ENCODE measurements around the gene KRT5.

Gene KRT5

DNA sequence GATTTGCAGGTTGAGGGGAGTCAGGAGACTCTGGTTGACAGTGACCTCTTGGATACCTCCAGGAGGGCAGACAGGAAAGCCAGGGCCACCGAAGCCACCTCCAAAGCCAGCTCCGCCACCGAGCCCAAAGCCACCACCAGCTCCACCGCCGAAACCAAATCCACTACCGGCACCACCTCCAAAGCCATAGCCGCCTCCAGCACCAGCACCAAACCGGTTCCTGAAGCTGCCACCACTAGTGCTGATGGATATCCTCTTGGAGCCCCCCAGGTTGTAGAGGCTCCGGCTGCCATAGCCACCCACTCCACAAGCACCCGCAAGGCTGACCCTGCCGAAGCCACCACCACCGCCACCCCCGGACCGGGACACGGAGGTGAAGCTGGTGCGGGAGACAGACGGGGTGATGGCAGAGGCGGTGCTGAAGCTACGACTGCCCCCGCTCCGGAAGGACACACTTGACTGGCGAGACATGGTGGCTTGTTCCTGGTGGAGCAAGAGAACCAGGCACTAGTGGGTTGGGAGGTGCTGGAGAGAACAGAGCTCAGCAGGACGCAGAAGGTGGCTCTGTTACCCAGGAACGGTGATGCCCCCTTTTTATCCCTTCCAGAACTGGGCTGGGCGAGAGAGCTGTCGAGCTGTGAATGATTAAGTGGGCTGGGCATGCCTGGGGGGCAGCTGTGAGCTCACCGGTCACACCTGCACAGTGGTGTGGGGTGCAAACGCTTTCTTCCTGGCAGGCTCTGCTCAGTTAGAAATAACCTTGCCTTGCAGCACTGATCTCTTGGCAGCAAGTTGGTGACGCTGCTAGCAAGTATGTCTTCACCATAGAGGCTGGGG lies at the start of gene KRT5:
Gene KRT5 (minus strand): TSS at position 569 of the 837 bp plus-strand sequence. CDS start 98 bp downstream, at position 471.
- DNase-seq (ENCODE audit: low read depth): no peak

DNA sequence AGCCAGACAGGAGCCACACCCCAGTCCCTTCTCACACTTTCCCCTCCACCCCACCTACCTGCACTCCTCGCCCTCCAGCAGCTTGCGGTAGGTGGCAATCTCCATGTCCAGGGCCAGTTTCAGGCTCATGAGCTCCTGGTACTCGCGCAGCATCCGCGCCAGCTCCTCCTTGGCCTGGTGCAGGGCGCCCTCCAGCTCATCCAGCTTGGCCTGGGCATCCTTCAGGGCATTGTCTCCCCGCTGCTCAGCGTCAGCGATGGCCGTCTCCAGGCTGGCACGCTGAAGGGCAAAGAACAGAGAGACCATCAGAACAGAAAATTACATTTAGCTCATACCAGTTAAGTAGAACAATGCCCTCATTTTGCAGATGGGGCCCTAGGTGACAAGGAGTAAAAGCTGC lies 47.9 kb upstream of the KRT5 start:
- DNase-seq (ENCODE audit: low read depth): no peak

DNA sequence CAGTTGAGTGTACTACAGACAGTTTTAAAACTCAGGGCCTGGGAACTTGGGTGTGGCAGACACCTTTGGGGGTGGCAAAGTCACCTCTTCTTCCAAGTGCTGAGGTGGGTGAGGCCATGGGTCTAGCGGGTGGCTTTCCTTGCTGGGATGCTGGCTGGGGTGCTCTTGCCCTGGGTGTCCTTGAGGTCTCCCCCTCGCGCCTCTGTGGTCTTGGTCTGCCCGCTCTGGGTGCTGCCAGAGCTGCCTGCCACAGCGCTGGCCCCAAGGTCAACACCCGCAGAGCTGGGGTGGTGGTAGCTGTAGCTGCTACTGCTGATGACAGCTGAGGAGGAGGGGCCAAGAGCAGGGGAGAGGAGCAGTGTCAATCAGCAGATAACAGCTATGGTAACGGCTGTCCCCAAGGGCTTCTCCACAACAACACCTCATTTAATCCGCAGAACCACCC lies 46.7 kb upstream of the KRT5 start:
- no peak for DNase-seq (ENCODE audit: low read depth)

DNA sequence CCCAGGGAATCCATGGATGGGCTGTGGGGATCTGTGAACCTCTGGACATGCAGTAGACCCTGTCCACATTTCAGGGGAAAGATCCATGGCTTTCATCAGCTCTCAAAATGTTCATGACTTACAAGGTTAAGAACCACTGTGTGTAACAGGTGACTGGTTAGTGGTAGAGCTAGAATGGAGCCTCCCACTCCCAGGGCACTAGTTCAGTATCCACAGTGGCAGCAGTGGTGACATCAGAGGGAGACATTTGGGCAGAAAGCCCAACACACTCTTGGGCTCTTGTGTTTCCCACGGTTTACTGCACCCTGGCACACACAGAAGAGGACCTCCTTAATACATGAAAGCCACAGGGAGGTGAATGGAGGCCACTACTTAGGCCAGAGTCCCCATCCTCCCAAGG lies 44.4 kb upstream of the KRT5 start:
- DNase-seq (ENCODE audit: low read depth): no peak

DNA sequence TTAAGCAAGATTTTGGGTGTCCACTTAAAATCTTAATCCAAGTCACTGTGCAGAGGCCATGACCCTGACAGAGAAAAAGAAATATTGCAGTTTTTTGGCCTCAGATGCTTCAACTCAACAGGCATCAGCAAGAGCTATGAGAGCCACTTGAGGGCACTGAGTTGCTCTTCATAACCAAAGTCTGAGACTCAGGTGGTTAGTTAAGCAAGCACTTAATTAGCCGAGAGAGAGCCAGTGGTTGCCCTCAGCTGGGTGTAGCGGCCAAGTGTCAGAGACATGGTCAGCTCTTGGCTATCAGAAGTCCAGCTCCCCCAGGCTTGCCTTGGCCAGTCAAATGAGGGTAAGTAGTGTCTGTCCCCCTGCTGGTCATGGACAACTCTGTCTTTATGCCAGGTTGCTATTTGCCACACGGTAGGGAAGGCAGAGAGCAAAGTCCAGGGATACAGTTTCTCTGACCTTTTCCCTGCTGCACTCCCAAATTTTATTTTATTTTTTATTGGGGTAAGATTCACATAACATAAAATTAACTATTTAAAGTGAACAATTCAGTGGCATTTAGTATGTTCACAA lies 41.8 kb upstream of the KRT5 start:
- DNase-seq (ENCODE audit: low read depth): no peak

DNA sequence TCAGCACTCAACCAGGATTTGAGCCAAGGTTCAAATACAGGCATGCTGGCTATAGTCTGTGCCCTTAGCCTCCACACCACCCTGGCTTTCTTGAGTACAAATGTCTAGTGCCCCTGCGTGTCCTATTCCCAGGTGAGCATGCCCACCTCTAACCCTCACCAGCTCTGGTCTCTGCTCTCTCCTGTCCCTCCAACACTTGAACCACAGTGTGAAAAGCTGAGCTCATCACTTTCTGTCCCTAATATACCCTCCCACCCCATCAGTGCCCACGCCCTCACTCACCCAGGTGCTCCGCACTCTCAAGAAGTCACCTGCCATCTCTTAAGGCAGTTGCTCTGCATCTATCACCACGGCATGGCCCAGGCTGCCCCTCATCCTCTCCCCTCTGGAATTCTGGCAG lies 39.8 kb upstream of the KRT5 start:
- no peak for DNase-seq (ENCODE audit: low read depth)

DNA sequence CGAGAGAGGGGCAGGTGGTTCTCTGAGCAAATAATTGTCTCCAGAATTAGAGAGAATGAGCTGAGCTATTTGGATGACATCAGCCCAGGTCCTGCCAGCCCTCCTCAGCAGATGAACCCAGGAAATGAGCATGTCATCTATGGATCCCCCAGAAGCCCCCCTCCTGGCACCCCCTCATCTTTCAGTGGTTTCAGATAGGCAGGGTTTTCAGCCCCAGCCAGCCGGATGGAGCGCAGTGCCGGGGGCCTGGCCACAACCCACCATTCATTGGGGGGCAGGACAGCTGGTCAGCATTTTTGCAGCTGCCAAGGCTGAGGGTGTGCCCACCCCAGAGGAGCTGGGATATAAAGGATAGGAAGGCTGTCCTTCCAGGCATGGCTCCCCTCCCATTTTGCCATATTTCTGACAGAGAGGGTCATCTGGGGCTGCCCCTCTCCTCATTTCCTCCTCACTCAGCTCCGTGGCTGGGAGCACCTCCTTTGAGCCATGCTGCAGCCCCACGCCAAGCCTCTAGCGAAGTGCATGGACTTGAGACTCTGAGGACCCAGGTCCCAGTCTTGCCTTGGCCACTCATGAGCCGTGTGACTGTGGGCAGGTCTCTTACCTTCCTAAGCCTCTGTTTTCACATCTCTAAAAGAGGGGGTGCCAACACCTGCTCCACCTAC lies 38.7 kb upstream of the KRT5 start:
- DNase-seq (ENCODE audit: low read depth): no peak

DNA sequence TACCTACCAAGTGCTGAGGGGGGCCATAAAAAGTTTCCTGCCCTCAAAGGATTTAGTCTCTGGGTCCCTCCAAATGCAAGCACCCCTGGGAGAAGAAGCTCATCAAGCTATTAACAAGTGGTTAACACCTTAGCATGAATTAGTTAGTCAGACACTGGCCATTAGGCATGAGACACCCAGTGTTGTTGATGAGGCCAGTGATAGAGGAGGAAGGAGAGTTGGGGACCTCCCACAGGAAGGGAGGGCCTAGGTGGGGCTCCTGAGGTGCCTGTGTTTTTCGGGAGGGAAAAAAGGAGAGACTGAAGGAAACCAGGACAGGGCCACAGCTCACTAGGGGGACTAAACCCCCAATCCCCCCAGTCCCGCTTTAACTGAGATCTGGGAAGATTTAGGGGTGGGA lies 37.3 kb upstream of the KRT5 start:
- DNase-seq (ENCODE audit: low read depth): no peak

DNA sequence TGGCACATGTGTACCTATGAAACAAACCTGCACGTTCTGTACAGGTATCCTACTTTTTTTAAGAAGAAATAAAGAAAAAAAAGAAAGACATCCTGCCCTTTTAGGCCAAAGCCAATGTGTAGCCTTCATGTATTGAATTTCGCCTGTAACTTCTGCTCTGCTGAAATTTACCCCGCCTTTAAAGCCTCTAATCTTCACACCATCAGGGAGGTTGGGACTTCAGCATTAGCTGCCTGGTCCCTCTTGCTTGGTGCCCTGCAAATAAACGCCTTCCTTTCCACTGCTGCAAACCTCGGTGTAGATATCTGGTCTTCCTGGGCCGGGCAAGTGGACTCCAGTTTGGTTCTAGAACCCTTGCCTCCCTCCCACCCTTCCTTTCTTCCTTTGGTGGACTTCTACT lies 35.4 kb upstream of the KRT5 start:
- no peak for DNase-seq (ENCODE audit: low read depth)

DNA sequence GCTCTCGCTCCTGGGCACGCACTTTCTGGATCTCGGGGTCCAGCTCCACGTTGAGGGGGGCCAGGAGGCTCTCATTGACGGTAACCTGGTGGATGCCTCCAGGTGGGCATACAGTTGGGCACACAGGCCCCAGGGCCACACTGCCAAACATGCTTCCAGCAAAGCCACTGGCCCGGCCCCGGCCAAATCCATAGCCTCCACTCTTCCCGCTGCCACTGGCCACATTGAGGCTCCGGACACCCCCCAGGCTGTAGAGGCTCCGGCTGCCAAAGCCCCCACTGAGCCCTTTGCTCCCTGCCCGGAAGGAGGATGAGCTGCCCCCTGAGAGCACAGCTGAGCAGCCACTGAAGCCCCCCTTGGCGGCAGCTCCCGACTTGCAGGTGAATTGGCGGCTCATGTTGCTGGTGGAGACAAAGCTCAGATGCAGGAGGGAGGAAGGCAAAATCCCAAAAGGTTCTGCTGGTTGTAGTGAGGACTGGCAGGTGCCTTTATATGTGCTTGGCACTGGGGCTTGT lies 32.5 kb upstream of the KRT5 start, which contains the start of gene KRT71:
Gene KRT71 (minus strand): TSS at position 465 of the 515 bp plus-strand sequence. CDS start 68 bp downstream, at position 397.
- no peak for DNase-seq (ENCODE audit: low read depth)

DNA sequence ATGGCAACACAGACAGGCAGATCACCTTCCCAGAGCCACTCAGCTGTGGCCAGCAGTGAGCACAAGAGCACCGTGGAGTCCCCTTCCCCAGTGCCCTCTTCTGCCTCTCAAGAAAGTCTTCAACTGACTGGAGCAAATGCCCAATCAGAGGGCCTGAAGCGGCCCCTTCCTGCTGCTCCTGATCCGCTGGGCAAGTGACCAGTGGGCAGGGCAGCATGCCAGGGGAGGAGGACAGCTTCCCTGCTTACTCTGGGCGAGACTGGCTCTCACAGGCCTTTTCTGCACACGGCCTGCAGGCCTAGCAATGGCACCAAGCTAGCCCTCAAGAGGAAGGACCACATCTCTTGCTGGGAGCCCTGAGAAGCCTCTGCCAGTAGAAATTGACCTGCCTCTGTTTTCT lies 31.9 kb upstream of the KRT5 start:
- no peak for DNase-seq (ENCODE audit: low read depth)

DNA sequence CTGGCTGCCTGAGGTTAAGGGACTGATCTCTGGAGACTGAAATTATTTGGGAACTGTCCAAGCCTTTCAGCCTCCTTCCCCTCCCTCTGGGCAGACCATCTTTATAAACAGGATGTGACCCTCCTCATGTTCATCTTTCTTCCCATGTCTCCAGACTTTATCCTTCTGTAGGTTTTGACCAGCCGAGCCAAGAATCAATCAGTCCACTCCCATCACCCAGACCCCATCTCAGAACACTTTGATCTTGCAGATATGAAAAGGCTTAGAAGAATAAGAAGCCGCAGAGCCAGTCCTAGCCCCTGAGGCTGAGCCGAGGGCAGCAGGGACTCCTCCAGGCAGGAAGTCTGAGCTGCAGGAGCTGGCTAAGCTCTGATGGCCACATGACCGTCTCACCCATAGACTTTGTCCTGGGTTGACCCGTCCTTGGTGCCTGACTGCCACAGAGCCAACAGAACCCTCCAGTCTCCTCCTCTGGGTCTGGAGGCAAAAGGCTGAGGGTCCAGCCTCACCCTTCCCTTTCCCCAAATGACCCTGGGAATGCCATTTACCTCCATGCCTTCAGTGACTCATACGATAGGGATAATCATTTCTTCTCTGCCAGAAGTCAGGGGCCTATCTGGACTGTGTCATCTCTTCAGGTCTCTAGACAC lies 31.1 kb upstream of the KRT5 start:
- DNase-seq (ENCODE audit: low read depth): no peak

DNA sequence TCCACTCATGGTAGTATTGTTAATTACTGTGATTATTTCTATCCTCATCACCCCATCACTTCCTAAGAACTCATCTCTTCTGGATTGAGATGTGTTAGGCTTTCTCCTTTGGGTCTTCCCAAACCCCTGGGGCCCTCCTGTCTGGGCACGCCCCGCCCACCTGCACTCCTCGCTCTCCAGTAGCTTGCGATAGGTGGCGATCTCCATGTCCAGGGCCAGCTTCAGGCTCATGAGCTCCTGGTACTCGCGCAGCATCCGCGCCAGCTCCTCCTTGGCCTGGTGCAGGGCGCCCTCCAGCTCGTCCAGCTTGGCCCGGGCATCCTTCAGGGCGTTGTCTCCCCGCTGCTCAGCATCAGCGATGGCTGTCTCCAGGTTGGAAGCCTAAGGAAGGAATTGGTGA lies 25.9 kb upstream of the KRT5 start:
- DNase-seq (ENCODE audit: low read depth): no peak

DNA sequence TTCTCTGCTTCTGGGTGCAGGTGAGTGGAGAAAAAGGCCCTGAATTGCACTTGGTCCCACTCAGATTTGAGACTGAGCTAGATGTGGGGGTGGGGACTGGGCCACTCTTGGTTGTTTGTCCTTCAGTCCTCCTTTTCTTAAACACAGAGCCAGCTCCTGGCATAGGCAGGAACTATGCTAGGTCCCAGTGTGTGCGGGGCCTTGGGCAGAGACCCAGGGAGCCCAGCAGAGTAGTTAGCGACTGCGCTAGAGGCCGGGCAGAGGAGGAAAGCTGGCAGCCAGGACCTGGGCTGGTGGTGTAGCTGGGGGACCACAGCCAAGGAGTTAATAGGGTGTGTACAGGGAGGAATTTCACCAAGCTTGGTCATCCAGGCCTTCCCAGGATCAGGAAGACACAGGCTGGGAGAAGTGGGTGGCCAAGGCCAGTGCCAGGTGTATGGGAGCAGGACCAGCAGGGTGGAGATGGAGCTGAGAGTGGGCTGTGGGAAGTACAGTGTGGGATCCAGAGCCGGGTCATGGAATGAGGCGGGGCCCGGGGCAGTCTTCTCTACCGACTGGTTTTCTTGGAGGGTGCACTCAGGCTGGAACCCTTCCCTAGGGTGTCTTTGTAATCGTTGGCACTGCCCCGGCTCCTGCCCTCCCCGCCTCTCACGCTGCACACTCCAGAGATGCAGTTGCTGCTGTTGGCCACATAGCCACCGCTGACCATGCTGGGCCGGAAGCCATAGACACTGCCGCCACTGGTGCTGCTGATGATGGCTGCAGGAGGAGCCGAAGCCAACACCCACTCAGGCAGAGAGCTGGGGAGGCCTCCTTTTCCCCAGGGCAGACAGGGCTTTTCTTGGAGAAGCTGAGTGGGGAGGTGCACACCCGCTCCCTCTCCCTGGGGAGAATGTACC lies 24.0 kb upstream of the KRT5 start:
- no peak for DNase-seq (ENCODE audit: low read depth)

DNA sequence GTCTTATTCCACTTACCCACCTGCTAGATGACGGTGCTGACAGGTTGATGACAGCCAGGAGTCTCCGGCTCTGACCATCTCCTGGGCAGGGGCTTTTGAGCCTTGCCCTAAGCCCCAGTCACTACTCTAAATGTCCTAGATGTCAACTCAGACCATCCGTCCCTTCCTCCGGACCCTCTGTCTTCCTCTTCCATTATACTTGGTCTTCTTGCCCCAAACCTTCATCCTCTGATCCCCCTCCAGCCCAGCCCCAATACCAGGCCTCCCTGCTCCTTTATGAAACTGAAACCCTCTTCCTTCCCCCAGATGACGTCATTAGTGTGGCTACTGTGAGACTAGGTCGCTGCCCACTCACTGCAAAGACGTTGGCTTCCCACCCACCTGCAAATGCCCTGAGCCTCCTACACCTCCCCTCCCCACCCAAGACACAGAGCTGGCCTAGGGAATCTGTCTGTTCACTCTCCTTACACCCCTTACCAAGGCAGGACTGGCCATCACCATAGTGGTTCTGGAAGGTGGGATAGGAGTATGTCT lies 22.7 kb upstream of the KRT5 start:
- no peak for DNase-seq (ENCODE audit: low read depth)

DNA sequence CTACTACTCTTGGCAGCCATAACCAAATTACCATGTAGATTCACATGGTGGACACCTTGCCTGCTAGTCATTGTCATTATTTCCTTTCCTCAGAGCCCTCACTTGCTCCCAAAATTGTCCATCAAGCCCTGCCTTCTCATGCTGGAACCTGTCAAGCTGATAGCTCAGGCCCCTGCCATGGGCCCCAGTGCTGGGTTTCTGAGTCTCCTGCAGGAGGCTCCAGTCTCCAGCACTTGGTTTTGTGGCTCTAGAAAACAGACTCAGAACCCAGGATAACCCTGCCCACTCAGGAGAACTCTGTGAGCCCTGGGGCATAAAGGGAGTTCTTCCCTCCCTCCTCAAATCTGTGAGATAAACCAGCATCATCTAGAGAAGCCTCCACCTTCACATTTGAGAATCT lies 22.0 kb upstream of the KRT5 start:
- no peak for DNase-seq (ENCODE audit: low read depth)

DNA sequence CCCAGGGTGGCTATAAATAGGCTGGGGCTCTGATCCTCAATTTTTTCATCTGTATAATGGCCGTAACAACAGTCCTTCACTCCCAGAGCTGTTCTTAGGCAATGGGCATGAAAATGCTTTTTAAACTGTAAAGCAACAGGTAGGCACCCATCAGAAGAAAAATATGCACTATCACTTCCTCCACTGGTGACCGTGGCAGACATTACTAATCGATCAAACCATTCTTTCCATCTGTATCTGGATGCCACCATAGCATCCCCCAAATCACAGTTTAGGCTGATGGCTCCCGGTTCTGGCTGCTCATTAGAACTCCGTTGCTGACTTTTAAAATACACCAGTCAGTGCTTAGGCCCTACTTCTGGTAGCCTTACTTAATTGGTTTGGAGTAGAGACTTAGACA lies 21.5 kb upstream of the KRT5 start:
- no peak for DNase-seq (ENCODE audit: low read depth)

DNA sequence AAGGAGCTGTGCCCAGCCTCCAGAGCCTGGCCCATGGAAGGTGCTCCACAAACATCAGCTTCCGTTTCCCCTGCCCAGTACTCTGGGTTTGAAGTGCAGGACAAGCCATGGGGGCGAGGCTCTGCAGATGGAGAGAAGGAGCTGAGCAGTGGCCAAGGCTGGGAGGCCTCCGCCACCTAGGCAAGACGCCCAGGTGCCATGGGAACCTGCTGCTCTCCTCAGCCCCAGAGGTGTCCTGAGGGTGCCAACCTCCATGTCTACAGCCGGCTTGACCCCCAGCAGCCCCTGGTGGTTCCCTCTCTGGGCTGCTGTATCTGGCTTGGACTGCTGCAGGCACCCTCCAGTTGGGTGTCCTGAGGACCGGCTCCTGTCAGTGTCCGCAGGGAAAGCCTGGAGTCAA lies 20.3 kb upstream of the KRT5 start:
- no peak for DNase-seq (ENCODE audit: low read depth)

DNA sequence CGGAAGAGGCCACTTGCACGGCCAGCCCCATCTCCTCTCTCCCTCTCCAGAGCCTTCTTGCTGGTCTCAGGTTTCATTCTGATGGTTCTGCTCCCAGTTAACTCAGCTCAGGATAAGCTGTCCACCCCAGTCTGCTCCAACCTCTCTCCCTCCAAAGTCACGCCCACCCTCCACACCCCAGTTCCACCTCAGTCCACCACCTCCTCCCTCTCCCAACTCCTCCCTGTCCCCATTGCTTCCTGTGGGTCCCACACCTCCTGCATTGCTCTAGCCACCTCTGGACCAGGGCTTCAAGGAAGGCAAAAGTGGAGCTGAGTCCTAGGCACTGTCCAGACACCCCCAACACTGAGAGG lies 19.6 kb upstream of the KRT5 start:
- no peak for DNase-seq (ENCODE audit: low read depth)

DNA sequence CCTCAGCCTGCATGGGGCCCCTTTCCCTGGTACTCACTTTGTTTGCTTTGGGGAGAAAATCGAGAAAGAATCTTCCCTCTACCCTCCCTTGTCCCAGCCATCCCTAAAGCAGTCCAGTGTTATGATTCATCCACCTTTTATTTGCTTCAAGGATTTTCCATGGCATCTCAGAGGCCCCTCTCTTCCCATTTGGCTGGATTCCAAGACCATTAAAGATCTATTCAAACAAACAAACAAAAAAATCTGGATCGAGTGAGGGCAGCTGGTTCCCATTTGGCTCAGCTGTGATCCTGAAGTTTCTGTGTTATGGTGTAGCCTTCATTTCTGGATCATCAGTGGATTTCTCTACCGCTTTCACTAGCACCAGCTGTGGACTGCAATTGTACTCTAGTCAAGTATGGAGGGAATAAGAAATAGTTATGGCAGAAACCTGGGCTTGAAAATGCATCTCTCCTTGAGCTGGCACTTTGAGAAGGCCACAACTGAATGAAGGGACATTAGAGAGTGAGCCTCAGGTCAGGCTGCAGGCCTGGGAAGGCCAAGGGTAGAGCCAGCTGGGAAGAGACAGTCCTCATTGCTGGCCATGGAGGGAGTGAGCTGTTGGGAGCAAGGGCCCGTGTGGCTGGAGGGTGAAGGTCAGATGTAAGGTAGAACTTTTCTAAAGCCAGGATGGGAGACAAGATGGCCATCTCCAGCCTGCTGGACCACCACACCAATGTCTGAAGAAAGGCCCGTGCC lies 19.1 kb upstream of the KRT5 start:
- DNase-seq (ENCODE audit: low read depth): no peak

DNA sequence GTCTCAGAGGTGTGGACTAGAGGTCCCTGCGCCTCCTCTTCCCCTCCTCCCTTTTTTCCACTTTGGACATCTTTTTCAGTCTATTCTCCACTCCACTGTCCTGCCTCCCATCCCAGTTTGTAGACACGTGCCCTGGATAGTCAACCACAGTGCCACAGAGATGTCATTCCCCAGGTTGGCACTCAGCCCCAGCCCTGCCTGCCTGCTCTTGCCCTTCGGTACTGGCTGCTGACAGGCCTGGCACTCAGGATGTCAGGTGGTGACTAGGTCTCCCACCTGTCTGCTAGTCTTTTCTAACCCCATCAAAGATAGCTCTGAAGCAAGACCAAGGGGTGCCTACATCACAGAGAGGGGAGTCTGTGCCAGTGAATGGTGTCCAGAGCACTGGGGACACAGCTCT lies 16.9 kb upstream of the KRT5 start:
- no peak for DNase-seq (ENCODE audit: low read depth)
